T-helper 9 cell (primary cell): ENCODE results near the gene PDE6H.

ENCODE experiments used
- DNase-seq: peaks from one replicate; pipeline ENCODE4 v3.0.0-alpha.2; 2020

PDE6H gene

DNA sequence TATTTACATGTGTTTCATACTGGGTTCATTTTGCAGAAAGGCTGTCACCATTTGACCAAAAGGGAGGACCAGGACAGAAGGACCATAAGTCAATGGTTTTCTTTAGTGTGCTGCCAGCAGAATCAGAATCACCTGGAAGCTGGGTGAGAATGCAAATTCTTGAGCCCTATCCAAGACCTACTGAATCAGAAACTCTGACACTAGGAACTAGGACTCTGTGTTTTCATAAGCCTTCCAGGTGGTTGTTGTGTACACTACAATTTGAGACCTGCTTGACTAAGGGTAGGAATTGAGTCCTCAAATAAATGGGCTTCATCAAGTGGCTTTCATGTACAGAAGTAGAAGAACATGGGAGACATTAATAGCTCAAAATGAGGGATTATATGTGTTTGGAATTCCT is 32.2 kb downstream of the PDE6H start:
- no peak for DNase-seq

- no peak for DNase-seq
Measured at GRCh38 chr12:15007551-15007950, 34.7 kb downstream of the PDE6H start.

DNA sequence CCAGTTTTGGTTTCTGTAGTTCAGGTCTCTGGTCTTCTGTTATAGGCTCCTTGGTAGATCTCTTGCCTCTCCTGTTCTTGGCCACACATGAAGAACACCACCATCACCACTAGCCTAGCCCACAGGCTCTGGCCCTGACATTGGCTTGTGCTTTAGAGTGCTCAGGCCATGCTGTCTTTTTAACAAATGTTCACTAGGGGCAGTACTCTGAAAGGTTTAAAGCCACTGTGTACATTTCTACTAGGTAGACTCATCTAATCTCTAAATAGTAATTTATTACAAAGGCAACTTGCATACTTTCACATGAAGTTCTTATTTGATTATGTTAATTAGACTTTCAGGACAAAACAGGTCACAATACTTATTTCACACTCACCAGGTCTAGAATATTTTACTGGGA is 38.3 kb downstream of the PDE6H start:
- DNase-seq = no peak

DNA sequence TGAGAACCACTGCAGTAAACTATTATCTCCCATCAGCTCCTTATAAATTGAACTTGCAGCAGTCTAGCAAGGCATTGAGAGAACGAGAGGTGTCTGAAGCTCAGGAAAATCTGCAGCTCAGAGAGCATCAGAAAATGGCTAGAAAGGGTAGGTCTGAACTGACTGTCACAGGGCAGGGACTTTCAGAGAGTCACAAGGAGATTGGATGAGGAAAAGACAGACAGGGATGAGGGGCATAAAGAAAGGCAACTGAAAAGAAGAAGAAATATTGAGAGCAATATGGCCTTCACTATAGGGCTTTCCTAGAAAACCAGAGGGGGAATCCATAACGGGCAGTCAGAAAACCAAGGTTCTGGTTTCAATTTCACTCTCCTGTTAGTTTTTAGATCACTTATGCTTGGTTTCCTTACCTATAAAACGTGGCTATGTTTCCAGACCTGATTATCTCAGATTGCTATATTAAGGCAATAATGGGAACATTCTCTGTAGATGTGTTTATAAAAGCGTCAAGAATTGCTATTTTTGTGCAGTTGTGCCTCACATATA is 40.9 kb downstream of the PDE6H start:
- DNase-seq = no peak

DNA sequence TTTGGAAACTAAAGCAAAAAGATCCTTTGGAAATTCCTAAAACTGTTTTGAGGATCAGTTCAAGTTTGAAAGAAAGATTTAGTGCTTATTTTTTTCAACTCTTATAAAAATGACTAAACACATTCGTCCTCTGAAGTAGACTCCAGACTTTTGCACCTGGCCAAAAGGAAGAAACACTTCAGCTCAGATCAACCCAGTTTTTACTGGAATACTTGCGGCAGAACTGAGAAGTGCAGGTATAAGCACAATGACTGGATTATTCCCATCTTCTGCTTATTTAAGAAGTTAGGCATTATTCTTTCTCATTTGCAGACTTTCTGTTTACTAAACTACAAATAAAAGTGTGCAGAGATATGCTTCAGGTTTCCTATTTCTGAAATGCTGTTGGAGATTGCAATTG is 41.9 kb downstream of the PDE6H start:
- no peak for DNase-seq

DNA sequence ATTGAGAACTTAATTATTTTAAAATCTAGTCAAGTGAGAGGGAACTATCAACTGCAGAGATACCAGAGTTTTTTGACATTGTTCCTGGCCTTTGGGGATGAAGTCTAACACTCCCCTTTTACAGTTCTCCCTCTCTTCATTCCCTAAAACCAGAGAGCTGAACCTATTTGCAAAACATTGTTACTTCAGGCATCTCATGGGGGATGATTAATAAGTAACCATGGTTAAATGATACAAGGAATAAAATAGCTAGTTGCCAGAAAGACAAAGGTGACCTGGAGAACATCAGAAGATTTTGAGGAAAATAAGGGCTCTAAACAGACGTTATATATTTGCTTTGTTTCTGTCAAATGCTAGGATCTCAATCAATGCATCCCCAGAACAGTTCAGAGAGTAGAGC is 42.3 kb downstream of the PDE6H start:
- no peak for DNase-seq

- DNase-seq = no peak
Measured at GRCh38 chr12:15020156-15020555, 47.3 kb downstream of the PDE6H start.
